Measurements from ENCODE around the gene RTEL1. TPM values are rescaled to one million over a fixed set of nuclear protein-coding genes. Genes with fewer than 3 reads are reported as not detected.

The RTEL1 gene
- total and polyA plus RNA-seq, 2 donors (not counting 1 experiment from before 2014, with no cell fraction given) = 15.1 to 32.6 TPM

- intact Hi-C loops (cut with micrococcal nuclease) = no loop called here
- Histone ChIP-seq H3K4me2 (replicated peaks; ENCODE audit: low read depth, low read length, poor library complexity, severe bottlenecking) (no peak overlapping the region), H3K27ac (ENCODE audit: low read length in 2 of 2) (no peak overlapping the region), H3K4me1 (ENCODE audit: control insufficient read depth in 2 of 2, insufficient read depth in 2 of 2, low read length in 2 of 2) (peaks cover 50 to 61% of the 10 kb centered on the region in 2 donors), H3K9me3 (ENCODE audit: control extremely low read depth in 1 of 3, control insufficient read depth in 2 of 3, insufficient read depth in 1 of 3, low read length in 2 of 3) (no peaks in the 10 kb centered on the region), H3K79me2 (ENCODE audit: control insufficient read depth, insufficient read depth, low read length) (peaks cover 44% of the 10 kb centered on the region), H2AFZ (ENCODE audit: insufficient read depth, low read depth, low read length, poor library complexity, severe bottlenecking) (no peak overlapping the region), H4K20me1 (ENCODE audit: control insufficient read depth, insufficient read depth, low read length, poor library complexity, severe bottlenecking) (peaks cover 58% of the 10 kb centered on the region), H3K4me3 (ENCODE audit: control extremely low read depth in 1 of 5, extremely low read depth in 1 of 5, insufficient read depth in 1 of 5, low read depth in 2 of 5, low read length in 4 of 5) (no peak overlapping the region), H3K9ac (ENCODE audit: low read length) (no peak overlapping the region), H3K27me3 (replicated peaks in 1 of 4; ENCODE audit: control extremely low read depth in 1 of 4, control insufficient read depth in 3 of 4, insufficient read depth in 4 of 4, low read length in 3 of 4) (no peaks in the 10 kb centered on the region), H3K36me3 (replicated peaks in 1 of 2; ENCODE audit: control extremely low read depth in 1 of 2, control insufficient read depth in 1 of 2, extremely low read depth in 1 of 2, insufficient read depth in 2 of 2, low read length in 1 of 2) (peaks cover 0 to 24% of the 10 kb centered on the region in 2 experiments)
- ATAC-seq (ENCODE audit: low read depth) (no peak), DNase-seq (no peak)
- ChIA-PET CTCF (no interaction called here), POLR2A (no interaction called here)
- Mint-ChIP-seq H3K9me3 (ENCODE audit: insufficient read depth) (no peaks in the 10 kb centered on the region), H3K27ac (no peak overlapping the region), H3K27me3 (no peaks in the 10 kb centered on the region), H3K4me1 (peaks cover 31% of the 10 kb centered on the region), H3K4me3 (no peak overlapping the region)
- TF ChIP-seq EZH2 (IDR thresholded peaks at IDR 0.05; ENCODE audit: borderline replicate concordance, insufficient read depth, low read depth, low read length, poor library complexity, severe bottlenecking) = no peak
- no peak for TF ChIP-seq CTCF (IDR thresholded peaks at IDR 0.05)
- 96% methylated on average over 25 of the region's 25 CpGs for WGBS (ENCODE audit: insufficient coverage)
These were observed 76.2 kb downstream of the RTEL1 start for GRCh38 chr20:63734111-63734945.
